IPS DF 4.7 (cell line): ENCODE results near the gene SMAD3.

ENCODE experiments used
- DNase-seq: peaks from one replicate; pipeline ENCODE4 v3.0.0-alpha.2; 2013; ENCODE audit warnings: low spot score; ENCODE audit errors: extremely low read depth

Gene SMAD3

GRCh38 chr15:67036775-67037555, 28.4 kb upstream of the SMAD3 start:
- DNase-seq: no peak

GRCh38 chr15:67037694-67038093, 27.7 kb upstream of the SMAD3 start:
- no peak for DNase-seq

GRCh38 chr15:67038736-67039135, 26.7 kb upstream of the SMAD3 start:
- no peak for DNase-seq

GRCh38 chr15:67039384-67040075, 25.9 kb upstream of the SMAD3 start:
- no peak for DNase-seq

- DNase-seq: no peak
Measured at GRCh38 chr15:67040277-67040676, 25.1 kb upstream of the SMAD3 start.

GRCh38 chr15:67042551-67043142, 22.8 kb upstream of the SMAD3 start:
- no peak for DNase-seq

- DNase-seq: no peak
Measured at GRCh38 chr15:67043939-67044771, 21.2 kb upstream of the SMAD3 start.

- DNase-seq: no peak
Measured at GRCh38 chr15:67047149-67047661, 18.2 kb upstream of the SMAD3 start.

GRCh38 chr15:67048281-67049279, 16.8 kb upstream of the SMAD3 start:
- no peak for DNase-seq

- DNase-seq: no peak
Measured at GRCh38 chr15:67049351-67050044, 15.9 kb upstream of the SMAD3 start.

- DNase-seq: no peak
Measured at GRCh38 chr15:67050062-67050461, 15.3 kb upstream of the SMAD3 start.

- DNase-seq: no peak
Measured at GRCh38 chr15:67050522-67051087, 14.8 kb upstream of the SMAD3 start.

GRCh38 chr15:67051088-67052045, 14.0 kb upstream of the SMAD3 start:
- DNase-seq: no peak

GRCh38 chr15:67054676-67055075, 10.7 kb upstream of the SMAD3 start:
- no peak for DNase-seq

- no peak for DNase-seq
Measured at GRCh38 chr15:67059127-67059553, 6.3 kb upstream of the SMAD3 start.

- no peak for DNase-seq
Measured at GRCh38 chr15:67061811-67062368, 3.5 kb upstream of the SMAD3 start.

- no peak for DNase-seq
Measured at GRCh38 chr15:67062369-67062985, 2.9 kb upstream of the SMAD3 start.
